GM23248 (cell line): ENCODE results near the gene PTPRT. TPM values are rescaled to one million over a fixed set of nuclear protein-coding genes. Genes with fewer than 3 reads are reported as not detected.

Experiments used
- DNase-seq: peaks from one replicate; pipeline ENCODE4 v3.0.0-alpha.2; 2015
- H2AFZ ChIP-seq: fragments of 200-600 bp; sonication (generic); 2 replicates; pipeline ENCODE4 v1.6.1; 2016; ENCODE audit warnings: antibody characterized with exemption
- H3F3A ChIP-seq: fragments of 200-600 bp; sonication (generic); 2 replicates; pipeline ENCODE4 v1.6.1; 2016; ENCODE audit warnings: mild to moderate bottlenecking, antibody characterized with exemption, mixed run types; ENCODE audit not compliant: insufficient read depth
- H3K27ac ChIP-seq: fragments of 200-600 bp; sonication (generic); 2 replicates; pipeline ENCODE4 v1.5.1; 2016; ENCODE audit warnings: mild to moderate bottlenecking
- H3K27me3 ChIP-seq: fragments of 200-600 bp; sonication (generic); replicated peaks from 2 replicates; pipeline ENCODE4 v1.6.1; 2016; ENCODE audit warnings: mild to moderate bottlenecking; ENCODE audit not compliant: insufficient read depth
- H3K36me3 ChIP-seq: fragments of 200-600 bp; sonication (generic); 2 replicates; pipeline ENCODE4 v1.6.1; 2016; ENCODE audit warnings: low read depth, mild to moderate bottlenecking
- H3K4me1 ChIP-seq: fragments of 200-600 bp; sonication (generic); 2 replicates; pipeline ENCODE4 v1.6.1; 2016; ENCODE audit warnings: mild to moderate bottlenecking; ENCODE audit not compliant: insufficient read depth
- H3K4me2 ChIP-seq: fragments of 200-600 bp; sonication (generic); one replicate; pipeline ENCODE4 v1.6.1; 2016; ENCODE audit warnings: mild to moderate bottlenecking; ENCODE audit not compliant: unreplicated experiment
- H3K4me3 ChIP-seq: fragments of 200-600 bp; sonication (generic); 2 replicates; pipeline ENCODE4 v1.5.1; 2016; ENCODE audit warnings: mild to moderate bottlenecking
- H3K79me2 ChIP-seq: fragments of 200-600 bp; sonication (generic); 2 replicates; pipeline ENCODE4 v1.6.1; 2016; ENCODE audit warnings: mild to moderate bottlenecking; ENCODE audit not compliant: insufficient read depth
- H3K9ac ChIP-seq: fragments of 200-600 bp; sonication (generic); 2 replicates; pipeline ENCODE4 v1.6.1; 2016; ENCODE audit warnings: mild to moderate bottlenecking
- H3K9me2 ChIP-seq: fragments of 200-600 bp; sonication (generic); 2 replicates; pipeline ENCODE4 v1.6.1; 2016; ENCODE audit warnings: mixed run types, mild to moderate bottlenecking, moderate library complexity; ENCODE audit not compliant: insufficient read depth
- H3K9me3 ChIP-seq: fragments of 200-600 bp; sonication (generic); one replicate; pipeline ENCODE4 v1.6.1; 2017; ENCODE audit warnings: low read depth
- H4K20me1 ChIP-seq: fragments of 200-600 bp; sonication (generic); 2 replicates; pipeline ENCODE4 v1.6.0; 2016; ENCODE audit not compliant: insufficient read depth
- EZH2 ChIP-seq: fragments of 200-600 bp; sonication (generic); IDR thresholded peaks from 2 replicates; pipeline ENCODE4 v1.6.1; 2018; ENCODE audit warnings: antibody characterized with exemption, mild to moderate bottlenecking; ENCODE audit not compliant: insufficient read depth, poor library complexity, severe bottlenecking
- EZH2phosphoT487 ChIP-seq: fragments of 200-600 bp; sonication (generic); IDR thresholded peaks from 2 replicates; pipeline ENCODE4 v1.6.1; 2018; ENCODE audit warnings: antibody characterized with exemption, moderate library complexity, mild to moderate bottlenecking, low read depth; ENCODE audit not compliant: insufficient read depth
- WGBS, 2 experiments: methylation state at CpG; one replicate each; pipeline ENCODE4 v1.1.6; 2015 to 2017; ENCODE audit warnings: low lambda C conversion rate in 2 of 2, low coverage in 1 of 2; ENCODE audit errors: missing lambda C conversion rate in 2 of 2; 5-methylcytosine and 5-hydroxymethylcytosine counted together
- in situ Hi-C: fragments of 300-500 bp; cut with MboI; formaldehyde crosslinking; loops from 2 replicates; pipeline ENCODE4 v1.15.0; 2020
- polyA plus RNA-seq: library from polyadenylated mRNA; unstranded; fragments of >200 nt; fragmentation: Nextera tagmentation; extraction: Ambion mirVana; gene quantifications from 2 replicates; pipeline ENCODE4 v1.2.1, GENCODE V29; 2016
- total RNA-seq: library from RNA; depleted of rRNA; stranded (reverse); fragments of >200 nt; shearing (Covaris generic); gene quantifications from 2 replicates; pipeline ENCODE4 v1.2.3, GENCODE V29; 2014

PTPRT gene
- total and polyA plus RNA-seq, 2 experiments from 2014 or later: not detected

- no peak for DNase-seq
- no peaks in the 10 kb centered on the region for H3K9me2 ChIP-seq
- in situ Hi-C loops: no loop called here
- H4K20me1 ChIP-seq: no peaks in the 10 kb centered on the region
- H3K4me1 ChIP-seq: no peaks in the 10 kb centered on the region
- H3K9me3 ChIP-seq: no peaks in the 10 kb centered on the region
- no peak overlapping the region for H3K4me2 ChIP-seq
- H2AFZ ChIP-seq: no peak overlapping the region
- no peaks in the 10 kb centered on the region for H3K79me2 ChIP-seq
- H3K27ac ChIP-seq: no peak overlapping the region
- WGBS, 2 experiments: 12 to 18% methylated on average over 4 of the region's 4 CpGs
- no peaks in the 10 kb centered on the region for H3K27me3 ChIP-seq
- H3F3A ChIP-seq: no peaks in the 10 kb centered on the region
- TF ChIP-seq EZH2 (no peak), EZH2phosphoT487 (no peak)
- H3K36me3 ChIP-seq: no peaks in the 10 kb centered on the region
- no peak overlapping the region for H3K4me3 ChIP-seq
- no peak overlapping the region for H3K9ac ChIP-seq
Measured at GRCh38 chr20:42093041-42093440, 1096.7 kb downstream of the PTPRT start.

- in situ Hi-C loops: no loop called here
- Histone ChIP-seq H3K4me3 (no peak overlapping the region), H2AFZ (no peak overlapping the region), H4K20me1 (no peaks in the 10 kb centered on the region), H3K9me2 (no peaks in the 10 kb centered on the region), H3K36me3 (no peaks in the 10 kb centered on the region), H3K9me3 (no peaks in the 10 kb centered on the region), H3K79me2 (no peaks in the 10 kb centered on the region), H3K4me2 (no peak overlapping the region), H3K27me3 (no peaks in the 10 kb centered on the region), H3K4me1 (no peaks in the 10 kb centered on the region), H3K9ac (no peak overlapping the region), H3F3A (no peaks in the 10 kb centered on the region), H3K27ac (no peak overlapping the region)
- TF ChIP-seq EZH2phosphoT487 (no peak), EZH2 (no peak)
- WGBS, 2 experiments: 66 to 68% methylated on average over 10 of the region's 10 CpGs
- DNase-seq: no peak
Measured at GRCh38 chr20:42085366-42085765, 1104.3 kb downstream of the PTPRT start.

GRCh38 chr20:42083280-42083679 lies 1106.4 kb downstream of the PTPRT start:
- Histone ChIP-seq H3K27ac (no peak overlapping the region), H2AFZ (no peak overlapping the region), H3K9ac (no peak overlapping the region), H3K4me3 (no peak overlapping the region), H3K9me2 (no peaks in the 10 kb centered on the region), H3K36me3 (no peaks in the 10 kb centered on the region), H3F3A (no peaks in the 10 kb centered on the region), H3K9me3 (no peaks in the 10 kb centered on the region), H3K4me2 (no peak overlapping the region), H3K4me1 (no peaks in the 10 kb centered on the region), H4K20me1 (no peaks in the 10 kb centered on the region), H3K79me2 (no peaks in the 10 kb centered on the region), H3K27me3 (no peaks in the 10 kb centered on the region)
- DNase-seq: no peak
- in situ Hi-C loops: no loop called here
- TF ChIP-seq EZH2: no peak
- TF ChIP-seq EZH2phosphoT487: no peak
- WGBS, 2 experiments: 70 to 78% methylated on average over 1 of the region's 1 CpG

GRCh38 chr20:42082611-42083010 lies 1107.1 kb downstream of the PTPRT start:
- peak; percentile 13 for DNase-seq
- no peak overlapping the region for H3K27ac ChIP-seq
- H3K36me3 ChIP-seq: no peaks in the 10 kb centered on the region

GRCh38 chr20:42080956-42081355 lies 1108.8 kb downstream of the PTPRT start:
- Histone ChIP-seq H3K9ac (no peak overlapping the region), H3K4me2 (no peak overlapping the region), H3F3A (no peaks in the 10 kb centered on the region), H3K36me3 (no peaks in the 10 kb centered on the region), H2AFZ (no peak overlapping the region), H3K27ac (no peak overlapping the region), H3K9me3 (no peaks in the 10 kb centered on the region), H3K27me3 (no peaks in the 10 kb centered on the region), H3K4me1 (no peaks in the 10 kb centered on the region), H3K79me2 (no peaks in the 10 kb centered on the region), H4K20me1 (no peaks in the 10 kb centered on the region), H3K4me3 (no peak overlapping the region), H3K9me2 (no peaks in the 10 kb centered on the region)
- WGBS, 2 experiments: 8 to 11% methylated on average over 4 of the region's 4 CpGs
- no peak for TF ChIP-seq EZH2
- no peak for TF ChIP-seq EZH2phosphoT487
- no peak for DNase-seq
- in situ Hi-C loops: no loop called here

More at GRCh38 chr20:42082611-42083010, 1107.1 kb downstream of the PTPRT start:
- TF ChIP-seq EZH2: no peak
- TF ChIP-seq EZH2phosphoT487: no peak
- Histone ChIP-seq H3F3A (no peaks in the 10 kb centered on the region), H3K9me2 (no peaks in the 10 kb centered on the region), H3K9me3 (no peaks in the 10 kb centered on the region), H3K27me3 (no peaks in the 10 kb centered on the region), H3K4me2 (no peak overlapping the region), H3K9ac (no peak overlapping the region), H4K20me1 (no peaks in the 10 kb centered on the region), H3K4me3 (no peak overlapping the region), H2AFZ (no peak overlapping the region), H3K4me1 (no peaks in the 10 kb centered on the region), H3K79me2 (no peaks in the 10 kb centered on the region)
- in situ Hi-C loops: no loop called here
- 0 to 3% methylated on average over 1 of the region's 1 CpG for WGBS, 2 experiments
